Kidney epithelial cell (primary cell): ENCODE results near the gene GPR39. TPM values are rescaled to one million over a fixed set of nuclear protein-coding genes. Genes with fewer than 3 reads are reported as not detected.
"Not testable (repeated sequence)": the region's sequence is repeated elsewhere in the genome, so short reads cannot be mapped to it uniquely, and the experiment has no call there.

Source experiments
- DNase-seq: peaks from one replicate; pipeline ENCODE4 v3.0.0-alpha.2; 2010; ENCODE audit warnings: low read depth
- H3K27me3 ChIP-seq: 2 replicates; pipeline ENCODE4 v1.6.0; 2011; ENCODE audit warnings: low read length; ENCODE audit not compliant: control insufficient read depth, insufficient read depth
- H3K36me3 ChIP-seq: 2 replicates; pipeline ENCODE4 v1.5.1; 2011; ENCODE audit warnings: low read length; ENCODE audit not compliant: control insufficient read depth, insufficient read depth
- H3K4me3 ChIP-seq: 2 replicates; pipeline ENCODE4 v1.5.1; 2011; ENCODE audit warnings: low read depth, mild to moderate bottlenecking, control low read depth, low read length
- total RNA-seq: library from RNA; depleted of rRNA; stranded (reverse); fragments of >200 nt; gene quantifications from 2 replicates; pipeline ENCODE4 v1.2.3, GENCODE V29; 2015
- TF ChIP-seq, protein P1 (sequence below): IDR thresholded peaks from 2 replicates; pipeline ENCODE4 v1.5.1; 2011; ENCODE audit warnings: mild to moderate bottlenecking, moderate library complexity, low read length, control low read depth, inconsistent platforms; ENCODE audit not compliant: insufficient read depth, poor library complexity, severe bottlenecking

The GPR39 gene
- total RNA-seq, 1 donor from 2014 or later = 5.9 TPM

- TF ChIP-seq, protein P1, sequence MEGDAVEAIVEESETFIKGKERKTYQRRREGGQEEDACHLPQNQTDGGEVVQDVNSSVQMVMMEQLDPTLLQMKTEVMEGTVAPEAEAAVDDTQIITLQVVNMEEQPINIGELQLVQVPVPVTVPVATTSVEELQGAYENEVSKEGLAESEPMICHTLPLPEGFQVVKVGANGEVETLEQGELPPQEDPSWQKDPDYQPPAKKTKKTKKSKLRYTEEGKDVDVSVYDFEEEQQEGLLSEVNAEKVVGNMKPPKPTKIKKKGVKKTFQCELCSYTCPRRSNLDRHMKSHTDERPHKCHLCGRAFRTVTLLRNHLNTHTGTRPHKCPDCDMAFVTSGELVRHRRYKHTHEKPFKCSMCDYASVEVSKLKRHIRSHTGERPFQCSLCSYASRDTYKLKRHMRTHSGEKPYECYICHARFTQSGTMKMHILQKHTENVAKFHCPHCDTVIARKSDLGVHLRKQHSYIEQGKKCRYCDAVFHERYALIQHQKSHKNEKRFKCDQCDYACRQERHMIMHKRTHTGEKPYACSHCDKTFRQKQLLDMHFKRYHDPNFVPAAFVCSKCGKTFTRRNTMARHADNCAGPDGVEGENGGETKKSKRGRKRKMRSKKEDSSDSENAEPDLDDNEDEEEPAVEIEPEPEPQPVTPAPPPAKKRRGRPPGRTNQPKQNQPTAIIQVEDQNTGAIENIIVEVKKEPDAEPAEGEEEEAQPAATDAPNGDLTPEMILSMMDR = no peak
- Histone ChIP-seq H3K27me3 (no peaks in the 10 kb centered on the region), H3K4me3 (no peak overlapping the region), H3K36me3 (no peaks in the 10 kb centered on the region)
- DNase-seq = no peak
Measured at GRCh38 chr2:132390076-132390475, 26.5 kb upstream of the GPR39 start.

DNA sequence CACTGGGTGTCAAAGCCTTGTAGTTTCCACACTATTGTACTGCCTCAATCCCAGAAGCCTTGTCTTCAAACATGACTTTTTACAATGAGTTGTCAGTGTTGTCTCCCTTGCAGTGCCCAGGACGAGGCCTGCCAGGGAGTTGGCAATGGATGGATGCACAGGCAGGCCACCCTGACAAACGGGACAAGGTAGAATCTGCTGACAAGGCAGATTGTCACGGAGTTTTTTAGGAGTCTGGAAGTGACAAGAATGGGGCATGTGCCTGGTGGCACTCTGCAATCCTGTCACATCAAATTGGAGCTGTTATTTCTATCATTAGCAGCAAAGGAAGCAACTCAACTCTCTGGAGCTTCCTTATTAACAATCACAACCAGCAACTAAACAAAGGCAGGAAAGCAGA is 25.2 kb upstream of the GPR39 start:
- no peak for DNase-seq
- Histone ChIP-seq H3K36me3 (no peaks in the 10 kb centered on the region), H3K27me3 (no peaks in the 10 kb centered on the region), H3K4me3 (no peak overlapping the region)
- TF ChIP-seq, protein P1 = no peak

DNA sequence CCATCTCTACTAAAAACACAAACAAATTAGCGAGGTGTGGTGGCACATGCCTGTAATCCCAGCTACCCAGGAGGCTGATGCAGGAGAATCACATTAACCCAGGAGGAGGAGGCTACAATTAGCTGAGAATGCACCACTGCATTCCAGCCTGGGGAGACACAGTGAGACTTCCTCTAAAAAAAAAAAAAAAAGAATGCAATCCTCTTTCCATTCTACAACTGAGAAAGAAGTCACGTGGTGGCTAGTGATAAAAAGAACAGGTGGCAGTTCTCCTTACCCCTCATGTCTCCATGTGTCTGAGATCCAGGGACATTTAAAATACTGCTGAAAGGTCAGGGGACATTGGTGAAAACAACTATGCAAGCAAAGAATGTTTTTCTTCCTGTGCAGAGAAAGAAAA is 24.4 kb upstream of the GPR39 start:
- no peaks in the 10 kb centered on the region for H3K36me3 ChIP-seq
- TF ChIP-seq, protein P1 = no peak
- DNase-seq = no peak
- H3K4me3 ChIP-seq = no peak overlapping the region
- H3K27me3 ChIP-seq = no peaks in the 10 kb centered on the region

DNA sequence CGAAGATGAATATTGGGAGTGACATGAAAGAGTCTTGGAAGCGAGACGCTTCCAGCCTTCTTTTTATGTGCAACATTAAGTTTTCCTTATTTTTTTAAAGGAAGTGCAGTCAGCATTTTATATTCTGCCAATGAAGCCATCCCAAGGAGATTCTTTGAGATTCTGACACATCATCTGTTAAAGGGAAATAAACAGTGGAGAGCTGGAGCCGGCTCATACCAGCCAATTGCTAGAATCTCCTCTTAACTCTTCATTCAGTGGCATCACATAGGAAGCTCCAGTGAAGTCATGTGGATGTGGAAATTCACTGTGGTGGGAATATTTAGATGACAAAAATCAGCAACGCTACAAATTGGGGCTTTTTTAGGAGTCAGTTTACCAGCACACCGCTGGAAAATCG is 23.7 kb upstream of the GPR39 start:
- Histone ChIP-seq H3K27me3 (no peaks in the 10 kb centered on the region), H3K36me3 (no peaks in the 10 kb centered on the region), H3K4me3 (no peak overlapping the region)
- TF ChIP-seq, protein P1 = no peak
- no peak for DNase-seq

- H3K4me3 ChIP-seq, H3K27me3 ChIP-seq, DNase-seq: not testable (repeated sequence)
Measured at GRCh38 chr2:132397042-132397441, 19.6 kb upstream of the GPR39 start.

DNA sequence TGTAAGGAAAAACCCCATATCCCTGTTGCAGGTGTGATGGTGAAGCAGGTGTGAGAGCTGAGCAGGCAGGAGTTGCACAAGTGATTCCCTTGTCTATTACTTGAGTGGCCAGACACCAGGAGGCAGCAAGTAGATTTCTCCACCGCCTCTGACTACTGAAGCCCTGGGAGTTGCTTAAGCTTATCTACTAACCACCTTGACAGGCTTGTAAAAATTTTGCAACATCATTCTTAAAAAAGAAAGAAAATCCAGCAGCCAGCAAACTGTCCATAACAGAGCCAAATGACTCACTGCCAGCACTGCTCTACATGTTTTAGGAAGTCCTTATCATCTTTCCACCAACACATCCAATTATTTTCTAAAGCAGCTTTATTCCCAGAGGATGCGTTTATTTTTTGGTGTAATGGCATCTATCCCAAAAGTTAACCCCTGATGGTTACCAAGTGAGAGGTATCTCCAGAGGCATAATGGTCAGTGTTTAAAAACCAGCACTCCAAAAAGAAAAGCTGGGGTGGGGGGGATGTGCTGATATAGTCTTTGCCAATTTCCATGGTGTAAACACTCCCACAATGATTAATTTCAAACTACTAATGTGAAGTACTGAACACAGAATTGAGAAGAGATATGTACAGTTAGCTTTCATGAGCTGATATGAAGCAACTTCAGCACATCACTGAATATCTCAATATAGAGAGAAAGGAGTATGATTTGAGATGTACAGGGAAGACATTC is 16.3 kb upstream of the GPR39 start:
- Histone ChIP-seq H3K36me3 (no peaks in the 10 kb centered on the region), H3K27me3 (no peaks in the 10 kb centered on the region), H3K4me3 (no peak overlapping the region)
- TF ChIP-seq, protein P1 = no peak
- DNase-seq = no peak

More at GRCh38 chr2:132397042-132397441, 19.6 kb upstream of the GPR39 start:
- not testable (repeated sequence) for H3K36me3 ChIP-seq
